ENCODE data around the gene STARD9.

DNA sequence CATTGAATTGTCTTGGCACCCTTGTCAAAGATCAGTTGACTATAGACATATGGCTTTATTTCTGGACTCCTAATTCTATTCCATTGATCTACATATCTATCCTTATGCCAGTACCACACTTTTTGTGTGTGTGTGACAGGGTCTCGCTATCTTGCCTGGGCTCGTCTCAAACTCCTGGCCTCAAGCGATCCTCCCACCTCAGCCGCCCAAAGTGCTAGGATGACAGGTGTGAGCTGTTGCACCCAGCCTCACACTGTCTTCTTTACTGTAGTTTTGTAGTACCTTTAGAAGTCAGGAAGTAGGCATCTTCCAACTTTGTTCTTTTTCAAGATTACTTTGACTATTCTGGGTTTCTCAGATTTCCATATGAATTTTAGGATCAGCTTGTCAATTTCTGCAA, 137.2 kb downstream of the STARD9 start:
- no peak for TF ChIP-seq POLR2A (IDR thresholded peaks at IDR 0.05; ENCODE audit: low read depth, low read length)
- TF ChIP-seq, protein P1, sequence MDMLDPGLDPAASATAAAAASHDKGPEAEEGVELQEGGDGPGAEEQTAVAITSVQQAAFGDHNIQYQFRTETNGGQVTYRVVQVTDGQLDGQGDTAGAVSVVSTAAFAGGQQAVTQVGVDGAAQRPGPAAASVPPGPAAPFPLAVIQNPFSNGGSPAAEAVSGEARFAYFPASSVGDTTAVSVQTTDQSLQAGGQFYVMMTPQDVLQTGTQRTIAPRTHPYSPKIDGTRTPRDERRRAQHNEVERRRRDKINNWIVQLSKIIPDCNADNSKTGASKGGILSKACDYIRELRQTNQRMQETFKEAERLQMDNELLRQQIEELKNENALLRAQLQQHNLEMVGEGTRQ (IDR thresholded peaks at IDR 0.05; ENCODE audit: borderline replicate concordance, low read depth, low read length): no peak
- no peak for TF ChIP-seq RFX5 (IDR thresholded peaks at IDR 0.05; ENCODE audit: low read depth, low read length)
- TF ChIP-seq, protein P2, sequence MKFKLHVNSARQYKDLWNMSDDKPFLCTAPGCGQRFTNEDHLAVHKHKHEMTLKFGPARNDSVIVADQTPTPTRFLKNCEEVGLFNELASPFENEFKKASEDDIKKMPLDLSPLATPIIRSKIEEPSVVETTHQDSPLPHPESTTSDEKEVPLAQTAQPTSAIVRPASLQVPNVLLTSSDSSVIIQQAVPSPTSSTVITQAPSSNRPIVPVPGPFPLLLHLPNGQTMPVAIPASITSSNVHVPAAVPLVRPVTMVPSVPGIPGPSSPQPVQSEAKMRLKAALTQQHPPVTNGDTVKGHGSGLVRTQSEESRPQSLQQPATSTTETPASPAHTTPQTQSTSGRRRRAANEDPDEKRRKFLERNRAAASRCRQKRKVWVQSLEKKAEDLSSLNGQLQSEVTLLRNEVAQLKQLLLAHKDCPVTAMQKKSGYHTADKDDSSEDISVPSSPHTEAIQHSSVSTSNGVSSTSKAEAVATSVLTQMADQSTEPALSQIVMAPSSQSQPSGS (IDR thresholded peaks at IDR 0.05; ENCODE audit: low read length): no peak
- TF ChIP-seq, protein P3, sequence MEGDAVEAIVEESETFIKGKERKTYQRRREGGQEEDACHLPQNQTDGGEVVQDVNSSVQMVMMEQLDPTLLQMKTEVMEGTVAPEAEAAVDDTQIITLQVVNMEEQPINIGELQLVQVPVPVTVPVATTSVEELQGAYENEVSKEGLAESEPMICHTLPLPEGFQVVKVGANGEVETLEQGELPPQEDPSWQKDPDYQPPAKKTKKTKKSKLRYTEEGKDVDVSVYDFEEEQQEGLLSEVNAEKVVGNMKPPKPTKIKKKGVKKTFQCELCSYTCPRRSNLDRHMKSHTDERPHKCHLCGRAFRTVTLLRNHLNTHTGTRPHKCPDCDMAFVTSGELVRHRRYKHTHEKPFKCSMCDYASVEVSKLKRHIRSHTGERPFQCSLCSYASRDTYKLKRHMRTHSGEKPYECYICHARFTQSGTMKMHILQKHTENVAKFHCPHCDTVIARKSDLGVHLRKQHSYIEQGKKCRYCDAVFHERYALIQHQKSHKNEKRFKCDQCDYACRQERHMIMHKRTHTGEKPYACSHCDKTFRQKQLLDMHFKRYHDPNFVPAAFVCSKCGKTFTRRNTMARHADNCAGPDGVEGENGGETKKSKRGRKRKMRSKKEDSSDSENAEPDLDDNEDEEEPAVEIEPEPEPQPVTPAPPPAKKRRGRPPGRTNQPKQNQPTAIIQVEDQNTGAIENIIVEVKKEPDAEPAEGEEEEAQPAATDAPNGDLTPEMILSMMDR (IDR thresholded peaks at IDR 0.05 in 2 of 3, conservative IDR thresholded peaks at IDR 0.05 in 1 of 3; ENCODE audit: control insufficient read depth in 2 of 3, extremely low read depth in 1 of 3, insufficient read depth in 1 of 3, low read depth in 3 of 3, low read length in 3 of 3): no peak
- no peak for TF ChIP-seq POLR2AphosphoS5 (IDR thresholded peaks at IDR 0.05; ENCODE audit: low read length)
- TF ChIP-seq RAD51 (IDR thresholded peaks at IDR 0.05): no peak
- TF ChIP-seq, protein P4, sequence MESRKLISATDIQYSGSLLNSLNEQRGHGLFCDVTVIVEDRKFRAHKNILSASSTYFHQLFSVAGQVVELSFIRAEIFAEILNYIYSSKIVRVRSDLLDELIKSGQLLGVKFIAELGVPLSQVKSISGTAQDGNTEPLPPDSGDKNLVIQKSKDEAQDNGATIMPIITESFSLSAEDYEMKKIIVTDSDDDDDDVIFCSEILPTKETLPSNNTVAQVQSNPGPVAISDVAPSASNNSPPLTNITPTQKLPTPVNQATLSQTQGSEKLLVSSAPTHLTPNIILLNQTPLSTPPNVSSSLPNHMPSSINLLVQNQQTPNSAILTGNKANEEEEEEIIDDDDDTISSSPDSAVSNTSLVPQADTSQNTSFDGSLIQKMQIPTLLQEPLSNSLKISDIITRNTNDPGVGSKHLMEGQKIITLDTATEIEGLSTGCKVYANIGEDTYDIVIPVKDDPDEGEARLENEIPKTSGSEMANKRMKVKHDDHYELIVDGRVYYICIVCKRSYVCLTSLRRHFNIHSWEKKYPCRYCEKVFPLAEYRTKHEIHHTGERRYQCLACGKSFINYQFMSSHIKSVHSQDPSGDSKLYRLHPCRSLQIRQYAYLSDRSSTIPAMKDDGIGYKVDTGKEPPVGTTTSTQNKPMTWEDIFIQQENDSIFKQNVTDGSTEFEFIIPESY (IDR thresholded peaks at IDR 0.05): no peak
- no peak for TF ChIP-seq MTA2 (IDR thresholded peaks at IDR 0.05; ENCODE audit: low read depth)
- no peak for TF ChIP-seq NR2C2 (IDR thresholded peaks at IDR 0.05; ENCODE audit: borderline replicate concordance, control insufficient read depth, insufficient read length, low read depth)
- TF ChIP-seq YY1 (IDR thresholded peaks at IDR 0.05; ENCODE audit: low read depth, low read length): no peak

Measured in GM12878 (cell line).